ENCODE data around the gene RASGRP3.

RASGRP3 gene

DNA sequence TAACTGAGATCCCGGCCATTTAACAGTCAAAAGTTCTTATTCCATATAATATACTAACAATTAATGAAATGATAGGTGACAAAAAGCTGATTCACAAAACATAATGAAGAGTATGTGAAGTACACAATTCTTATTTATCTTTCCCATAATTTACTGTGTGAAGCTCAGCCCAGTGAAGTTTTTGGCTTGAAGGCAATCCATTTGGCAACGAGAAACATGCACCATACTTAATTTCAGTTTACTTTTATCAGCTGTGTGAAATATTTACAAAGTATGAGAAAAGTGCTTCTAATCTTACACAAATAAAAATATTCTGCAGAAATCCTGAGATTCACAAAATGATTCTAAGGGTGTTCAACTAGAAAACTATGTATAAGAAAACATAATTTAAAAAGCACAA lies 110.3 kb downstream of the RASGRP3 start:
- DNase-seq, result no peak

- DNase-seq, result no peak
These were observed 111.8 kb downstream of the RASGRP3 start for GRCh38 chr2:33588232-33588631.

DNA sequence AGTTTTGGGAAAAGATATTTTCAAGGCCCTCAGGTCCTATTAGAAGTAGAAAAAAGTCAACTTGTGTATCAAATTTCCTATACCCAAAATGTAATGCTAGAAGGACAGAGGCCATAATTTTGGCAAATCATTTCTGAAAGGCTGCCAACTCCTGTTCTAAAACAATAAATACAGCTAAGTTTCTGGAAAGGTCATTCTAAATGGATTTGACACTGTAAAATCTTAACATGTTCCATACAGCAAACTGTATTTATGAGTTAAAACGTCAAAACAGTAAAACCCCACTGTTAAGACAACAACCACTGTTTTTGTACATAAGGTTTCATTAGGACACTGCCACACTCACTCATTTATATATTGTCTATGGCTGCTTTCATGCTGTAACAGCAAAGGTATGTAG lies 113.0 kb downstream of the RASGRP3 start:
- no peak for DNase-seq

DNA sequence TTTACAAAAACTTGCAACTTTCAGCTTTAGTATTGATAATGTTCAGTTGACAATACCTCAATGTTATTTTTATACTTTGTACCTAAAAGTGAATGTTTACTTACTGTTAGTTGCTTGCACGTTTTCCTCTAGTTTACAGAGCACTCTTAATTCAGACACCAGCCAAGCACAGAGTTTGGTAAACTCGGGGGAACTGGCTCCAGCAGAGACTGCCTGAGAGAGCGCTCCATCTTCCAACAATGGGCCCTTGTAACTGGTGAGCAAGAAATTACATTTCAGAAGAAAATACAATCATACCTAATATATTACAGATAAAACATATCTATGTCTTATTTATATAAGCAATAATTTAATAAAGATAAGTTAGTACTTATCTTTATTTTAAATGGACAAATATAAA lies 118.9 kb downstream of the RASGRP3 start:
- no peak for DNase-seq

DNA sequence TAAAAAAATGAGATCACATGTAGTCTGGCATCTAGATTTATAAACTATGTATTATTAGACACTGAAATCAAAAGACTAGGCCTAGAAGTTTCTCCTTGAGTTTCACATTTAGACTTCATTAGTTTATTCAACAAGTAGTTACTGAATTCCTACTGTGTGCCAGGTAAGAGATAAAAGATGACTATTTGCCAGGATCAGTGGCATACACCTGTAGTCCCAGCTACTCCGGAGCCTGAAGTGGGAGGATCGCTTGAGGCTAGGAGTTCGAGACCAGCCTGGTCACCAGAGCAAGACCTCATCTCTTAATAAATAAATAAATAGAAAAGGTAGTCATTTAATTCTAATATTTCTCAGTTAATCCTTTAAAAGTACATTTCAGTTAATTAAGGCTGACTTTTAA lies 120.6 kb downstream of the RASGRP3 start:
- DNase-seq, result no peak

DNA sequence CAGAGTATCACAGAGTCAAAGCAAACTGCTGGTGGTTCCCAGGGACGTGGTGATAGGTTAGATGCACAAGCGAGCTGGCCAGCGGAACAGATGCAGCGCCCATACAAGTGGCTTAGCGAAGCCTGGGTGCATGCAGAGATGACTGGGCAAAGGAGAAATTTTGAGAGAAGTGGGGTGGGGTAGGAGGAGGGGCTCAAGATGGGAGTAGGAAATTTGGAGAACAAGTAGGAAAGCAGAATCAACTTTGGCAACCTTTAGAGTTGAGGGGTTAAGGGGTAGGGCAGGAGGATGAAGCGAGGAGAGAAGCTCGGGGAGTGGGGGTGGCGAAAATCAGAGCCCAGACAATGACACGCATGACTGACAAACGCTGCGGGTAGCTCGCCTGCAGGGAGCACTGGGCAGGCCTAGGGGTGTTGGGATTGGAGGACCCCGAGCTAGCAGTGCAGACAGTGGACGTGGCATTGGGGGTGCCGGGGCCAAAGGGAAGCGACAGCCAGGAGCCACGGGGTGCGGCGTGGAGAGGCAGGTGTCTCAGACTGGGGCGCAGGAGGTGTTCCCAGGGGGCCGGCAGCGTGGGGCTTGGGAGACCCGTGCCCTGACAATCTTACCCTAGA lies 122.2 kb downstream of the RASGRP3 start:
- DNase-seq, result peak; percentile 50

- peak; percentile 99 for DNase-seq
These were observed 122.9 kb downstream of the RASGRP3 start, which contains the start of gene FAM98A for GRCh38 chr2:33599175-33599942. TSS of gene FAM98A (minus strand) at chr2:33599299. CDS start at chr2:33599221, 78 bp downstream.

DNA sequence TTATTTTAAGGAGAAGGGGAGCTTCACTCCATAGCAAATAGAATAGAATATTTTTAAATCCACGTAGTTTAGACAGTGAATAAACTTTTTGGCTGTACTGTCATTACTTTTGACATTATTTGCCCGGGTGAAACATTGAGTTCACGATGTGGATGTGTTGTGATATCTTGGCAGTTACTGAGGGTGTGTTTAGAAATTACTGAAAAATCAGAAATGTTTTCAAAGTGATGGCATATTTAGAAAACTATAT lies 123.4 kb downstream of the RASGRP3 start:
- no peak for DNase-seq

GRCh38 chr2:33602201-33602830 lies 125.9 kb downstream of the RASGRP3 start:
- DNase-seq, result no peak

GRCh38 chr2:33603416-33603815 lies 127.0 kb downstream of the RASGRP3 start:
- DNase-seq, result no peak

DNA sequence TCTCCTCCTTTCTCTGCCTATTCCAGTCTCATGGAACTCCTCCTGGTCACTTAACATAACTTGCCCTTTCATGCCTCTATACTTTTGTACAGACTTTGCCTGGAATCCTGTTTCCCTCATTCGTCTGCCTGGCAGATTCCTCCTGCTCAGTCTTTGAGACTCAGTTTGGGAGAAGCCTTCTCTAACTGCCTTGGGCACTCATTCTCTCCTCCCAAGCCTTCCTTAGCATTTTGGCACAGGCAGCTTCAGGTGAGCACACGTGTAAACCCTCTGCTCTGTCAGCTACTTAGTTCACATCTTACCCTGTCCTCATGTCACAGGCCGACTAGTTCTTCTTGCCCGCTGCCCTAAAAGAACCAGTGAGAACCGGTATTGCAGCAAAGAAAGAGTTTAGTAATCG lies 128.6 kb downstream of the RASGRP3 start:
- no peak for DNase-seq

- no peak for DNase-seq
These were observed 129.7 kb downstream of the RASGRP3 start for GRCh38 chr2:33606100-33606499.

DNA sequence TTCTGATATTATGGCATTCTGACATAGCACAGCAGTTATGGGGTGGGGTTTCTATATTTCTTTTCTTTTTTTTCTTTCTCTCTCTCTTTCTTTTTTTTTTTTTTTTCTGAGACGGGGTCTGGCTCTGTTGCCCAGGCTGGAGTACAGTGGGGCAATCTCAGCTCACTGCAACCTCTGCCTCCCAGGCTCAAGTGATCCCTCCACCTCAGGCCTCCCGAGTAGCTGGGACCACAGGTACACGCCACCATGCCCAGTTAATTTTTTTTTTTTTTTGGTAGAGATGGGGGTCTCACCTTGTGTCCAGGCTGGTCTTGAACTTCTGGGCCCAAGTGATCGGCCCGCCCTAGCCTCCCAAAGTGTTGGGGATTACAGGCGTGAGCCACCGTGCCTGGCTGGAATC lies 130.2 kb downstream of the RASGRP3 start:
- DNase-seq, result no peak

- DNase-seq, result no peak
These were observed 130.8 kb downstream of the RASGRP3 start for GRCh38 chr2:33607251-33607721.

DNA sequence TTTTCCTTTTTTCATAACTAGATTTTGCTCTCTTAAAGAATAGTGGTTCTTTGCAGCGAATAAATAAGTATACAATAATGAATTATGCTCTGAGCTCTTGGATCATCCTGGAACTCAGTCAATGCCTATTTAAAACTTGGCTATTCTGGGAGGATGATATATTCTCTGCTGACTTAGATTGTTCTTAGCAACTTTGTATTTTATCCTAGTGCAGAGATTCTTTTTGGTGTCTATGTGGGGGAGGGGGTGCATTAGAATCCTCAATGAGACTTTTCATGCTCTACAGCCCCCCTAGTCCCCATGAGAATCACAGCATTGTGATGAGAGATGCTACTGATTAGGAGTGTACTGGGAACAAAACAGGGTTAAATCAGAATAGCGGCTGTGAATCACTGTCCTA lies 131.5 kb downstream of the RASGRP3 start:
- no peak for DNase-seq

DNA sequence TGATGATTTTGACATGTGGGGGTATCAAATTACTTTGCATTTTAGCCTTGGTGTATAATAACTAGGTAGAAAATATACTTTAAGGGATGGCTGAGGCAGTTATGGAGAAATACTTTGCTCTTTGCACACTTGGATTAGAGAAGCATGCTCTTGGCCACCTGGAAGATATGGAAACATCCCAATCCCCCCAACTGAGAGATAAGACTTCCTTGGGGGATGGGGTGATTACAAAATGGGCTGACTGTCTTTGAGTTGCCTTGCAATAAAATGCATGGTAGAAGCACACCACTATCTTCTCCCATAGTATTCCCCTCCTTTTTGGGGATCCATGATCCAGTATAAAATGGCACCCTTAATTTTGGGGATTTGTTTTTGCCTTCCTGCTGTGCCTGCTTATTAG lies 137.7 kb downstream of the RASGRP3 start:
- DNase-seq, result no peak
